ENCODE results near the gene FSHB.
"Not testable (repeated sequence)": the region's sequence is repeated elsewhere in the genome, so short reads cannot be mapped to it uniquely, and the experiment has no call there.

The FSHB gene

DNA sequence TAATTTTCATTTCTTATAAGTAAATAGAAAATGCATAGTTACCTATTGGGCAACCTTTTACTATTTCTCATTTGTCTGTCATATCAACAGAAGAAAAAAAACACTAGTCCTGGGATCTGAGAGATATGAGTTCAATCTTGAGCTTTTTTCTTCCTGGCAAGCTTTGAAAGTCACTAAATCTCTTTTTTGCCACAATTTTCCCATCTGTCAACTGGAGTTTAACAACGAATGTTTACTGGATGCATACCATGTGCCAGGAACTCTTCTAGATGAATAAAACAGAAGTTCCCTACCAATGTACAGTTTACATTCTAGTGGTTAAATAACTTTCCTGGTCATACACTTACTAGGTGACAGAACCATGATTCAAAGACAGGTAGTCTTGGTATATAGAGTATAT is 31.0 kb downstream of the FSHB start:
- TF ChIP-seq, protein P1, sequence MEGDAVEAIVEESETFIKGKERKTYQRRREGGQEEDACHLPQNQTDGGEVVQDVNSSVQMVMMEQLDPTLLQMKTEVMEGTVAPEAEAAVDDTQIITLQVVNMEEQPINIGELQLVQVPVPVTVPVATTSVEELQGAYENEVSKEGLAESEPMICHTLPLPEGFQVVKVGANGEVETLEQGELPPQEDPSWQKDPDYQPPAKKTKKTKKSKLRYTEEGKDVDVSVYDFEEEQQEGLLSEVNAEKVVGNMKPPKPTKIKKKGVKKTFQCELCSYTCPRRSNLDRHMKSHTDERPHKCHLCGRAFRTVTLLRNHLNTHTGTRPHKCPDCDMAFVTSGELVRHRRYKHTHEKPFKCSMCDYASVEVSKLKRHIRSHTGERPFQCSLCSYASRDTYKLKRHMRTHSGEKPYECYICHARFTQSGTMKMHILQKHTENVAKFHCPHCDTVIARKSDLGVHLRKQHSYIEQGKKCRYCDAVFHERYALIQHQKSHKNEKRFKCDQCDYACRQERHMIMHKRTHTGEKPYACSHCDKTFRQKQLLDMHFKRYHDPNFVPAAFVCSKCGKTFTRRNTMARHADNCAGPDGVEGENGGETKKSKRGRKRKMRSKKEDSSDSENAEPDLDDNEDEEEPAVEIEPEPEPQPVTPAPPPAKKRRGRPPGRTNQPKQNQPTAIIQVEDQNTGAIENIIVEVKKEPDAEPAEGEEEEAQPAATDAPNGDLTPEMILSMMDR (conservative IDR thresholded peaks at IDR 0.05; ENCODE audit: low read depth, low read length): no peak
- DNase-seq (ENCODE audit: low read depth): no peak
- no peak overlapping the region for H3K4me3 ChIP-seq (ENCODE audit: low read length)

DNA sequence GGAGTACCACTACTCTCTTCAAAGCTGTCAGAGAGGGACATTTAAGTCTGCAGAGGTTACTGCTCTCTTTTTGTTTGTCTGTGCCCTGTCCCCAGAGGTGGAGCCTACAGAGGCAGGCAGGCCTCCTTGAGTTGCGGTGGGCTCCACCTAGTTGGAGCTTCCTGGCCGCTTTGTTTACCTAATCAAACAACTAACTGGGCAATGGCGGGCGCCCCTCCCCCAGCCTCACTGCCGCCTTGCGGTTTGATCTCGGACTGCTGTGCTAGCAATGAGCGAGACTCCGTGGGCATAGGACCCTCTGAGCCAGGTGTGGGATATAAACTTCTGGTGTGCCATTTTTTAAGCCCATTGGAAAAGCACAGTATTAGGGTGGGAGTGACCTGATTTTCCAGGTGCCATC is 37.8 kb downstream of the FSHB start:
- not testable (repeated sequence) for DNase-seq (ENCODE audit: low read depth)

GRCh38 chr11:30270671-30271070 is 39.9 kb downstream of the FSHB start:
- TF ChIP-seq, protein P1 (conservative IDR thresholded peaks at IDR 0.05; ENCODE audit: low read depth, low read length): no peak
- DNase-seq (ENCODE audit: low read depth): no peak
- no peak overlapping the region for H3K4me3 ChIP-seq (ENCODE audit: low read length)

More for the DNA sequence above, 37.8 kb downstream of the FSHB start:
- not testable (repeated sequence) for H3K4me3 ChIP-seq (ENCODE audit: low read length)

- TF ChIP-seq, protein P1 (conservative IDR thresholded peaks at IDR 0.05; ENCODE audit: low read depth, low read length): no peak
- no peak for DNase-seq (ENCODE audit: low read depth)
- no peak overlapping the region for H3K4me3 ChIP-seq (ENCODE audit: low read length)
Measured at GRCh38 chr11:30277176-30277575, 46.4 kb downstream of the FSHB start.

- H3K4me3 ChIP-seq (ENCODE audit: low read length): no peak overlapping the region
- TF ChIP-seq, protein P1 (conservative IDR thresholded peaks at IDR 0.05; ENCODE audit: low read depth, low read length): no peak
- DNase-seq (ENCODE audit: low read depth): no peak
Measured at GRCh38 chr11:30279796-30280195, 49.0 kb downstream of the FSHB start.

- TF ChIP-seq, protein P1 (conservative IDR thresholded peaks at IDR 0.05; ENCODE audit: low read depth, low read length): no peak
- no peak for DNase-seq (ENCODE audit: low read depth)
- H3K4me3 ChIP-seq (ENCODE audit: low read length): no peak overlapping the region
Measured at GRCh38 chr11:30281476-30282288, 50.9 kb downstream of the FSHB start.

DNA sequence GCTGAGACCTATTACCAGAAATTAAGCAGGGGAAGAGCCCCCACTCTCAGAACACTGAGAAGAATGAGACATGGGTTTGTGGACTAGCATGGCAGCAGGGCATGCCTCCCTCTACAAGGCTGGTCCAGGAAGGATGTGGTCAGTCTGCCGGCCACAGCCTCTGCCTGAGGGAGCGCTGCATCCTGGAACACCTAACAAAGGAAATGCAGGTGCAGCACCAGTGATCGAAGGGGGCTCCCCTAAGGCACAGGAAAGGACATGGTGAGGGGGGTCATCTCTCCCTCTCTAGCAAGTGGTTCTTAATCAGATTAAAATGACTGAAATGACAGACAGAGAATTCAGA is 51.4 kb downstream of the FSHB start:
- TF ChIP-seq, protein P1 (conservative IDR thresholded peaks at IDR 0.05; ENCODE audit: low read depth, low read length): no peak
- no peak overlapping the region for H3K4me3 ChIP-seq (ENCODE audit: low read length)
- DNase-seq (ENCODE audit: low read depth): no peak
